ENCODE results near the gene MS4A6E.
A peak's percentile ranks its signal among the peaks of the same experiment; 100 is the strongest.

The MS4A6E gene

GRCh38 chr11:60347084-60347797, 20.2 kb downstream of the MS4A6E start:
- TF ChIP-seq CTCF (IDR thresholded peaks at IDR 0.05; ENCODE audit: insufficient read depth, low read length, poor library complexity, severe bottlenecking): no peak
- no peak for DNase-seq (ENCODE audit: extremely low read depth, insufficient read length)
- no peak overlapping the region for H3K4me3 ChIP-seq (replicated peaks; ENCODE audit: low read depth, low read length)
- H3K36me3 ChIP-seq (ENCODE audit: control insufficient read depth, insufficient read depth, low read length): no peaks in the 10 kb centered on the region
- no peaks in the 10 kb centered on the region for H3K27me3 ChIP-seq (replicated peaks; ENCODE audit: control insufficient read depth, insufficient read depth, low read length)

GRCh38 chr11:60348116-60348515, 21.1 kb downstream of the MS4A6E start:
- no peak for DNase-seq (ENCODE audit: extremely low read depth, insufficient read length)
- peak; percentile 53 for TF ChIP-seq CTCF (IDR thresholded peaks at IDR 0.05; ENCODE audit: insufficient read depth, low read length, poor library complexity, severe bottlenecking)

GRCh38 chr11:60349990-60350389, 22.9 kb downstream of the MS4A6E start:
- TF ChIP-seq CTCF (IDR thresholded peaks at IDR 0.05; ENCODE audit: insufficient read depth, low read length, poor library complexity, severe bottlenecking): no peak
- Histone ChIP-seq H3K4me3 (replicated peaks; ENCODE audit: low read depth, low read length) (no peak overlapping the region), H3K36me3 (ENCODE audit: control insufficient read depth, insufficient read depth, low read length) (no peaks in the 10 kb centered on the region), H3K27me3 (replicated peaks; ENCODE audit: control insufficient read depth, insufficient read depth, low read length) (no peaks in the 10 kb centered on the region)
- DNase-seq (ENCODE audit: extremely low read depth, insufficient read length): no peak

More at GRCh38 chr11:60348116-60348515, 21.1 kb downstream of the MS4A6E start:
- Histone ChIP-seq H3K36me3 (ENCODE audit: control insufficient read depth, insufficient read depth, low read length) (no peaks in the 10 kb centered on the region), H3K4me3 (replicated peaks; ENCODE audit: low read depth, low read length) (no peak overlapping the region), H3K27me3 (replicated peaks; ENCODE audit: control insufficient read depth, insufficient read depth, low read length) (no peaks in the 10 kb centered on the region)

- H3K27me3 ChIP-seq (replicated peaks; ENCODE audit: control insufficient read depth, insufficient read depth, low read length): no peaks in the 10 kb centered on the region
- TF ChIP-seq CTCF (IDR thresholded peaks at IDR 0.05; ENCODE audit: insufficient read depth, low read length, poor library complexity, severe bottlenecking): no peak
- H3K4me3 ChIP-seq (replicated peaks; ENCODE audit: low read depth, low read length): no peak overlapping the region
- no peak for DNase-seq (ENCODE audit: extremely low read depth, insufficient read length)
- H3K36me3 ChIP-seq (ENCODE audit: control insufficient read depth, insufficient read depth, low read length): no peaks in the 10 kb centered on the region
Measured at GRCh38 chr11:60357771-60358170, 30.7 kb downstream of the MS4A6E start.

- no peaks in the 10 kb centered on the region for H3K27me3 ChIP-seq (replicated peaks; ENCODE audit: control insufficient read depth, insufficient read depth, low read length)
- no peak overlapping the region for H3K4me3 ChIP-seq (replicated peaks; ENCODE audit: low read depth, low read length)
- no peak for TF ChIP-seq CTCF (IDR thresholded peaks at IDR 0.05; ENCODE audit: insufficient read depth, low read length, poor library complexity, severe bottlenecking)
- no peaks in the 10 kb centered on the region for H3K36me3 ChIP-seq (ENCODE audit: control insufficient read depth, insufficient read depth, low read length)
- no peak for DNase-seq (ENCODE audit: extremely low read depth, insufficient read length)
Measured at GRCh38 chr11:60360621-60361020, 33.6 kb downstream of the MS4A6E start.

- no peaks in the 10 kb centered on the region for H3K27me3 ChIP-seq (replicated peaks; ENCODE audit: control insufficient read depth, insufficient read depth, low read length)
- H3K4me3 ChIP-seq (replicated peaks; ENCODE audit: low read depth, low read length): no peak overlapping the region
- no peak for TF ChIP-seq CTCF (IDR thresholded peaks at IDR 0.05; ENCODE audit: insufficient read depth, low read length, poor library complexity, severe bottlenecking)
- no peaks in the 10 kb centered on the region for H3K36me3 ChIP-seq (ENCODE audit: control insufficient read depth, insufficient read depth, low read length)
- no peak for DNase-seq (ENCODE audit: extremely low read depth, insufficient read length)
Measured at GRCh38 chr11:60362241-60362640, 35.2 kb downstream of the MS4A6E start.

Measured in GM06990 (cell line).